Gastroesophageal sphincter (tissue), 4 donors: ENCODE results near the gene COL26A1. TPM values are rescaled to one million over a fixed set of nuclear protein-coding genes. Genes with fewer than 3 reads are reported as not detected.

ENCODE experiments used
- ATAC-seq: fragments of 150-250 bp; one replicate; pipeline ENCODE4 v1.9.1; 2016; ENCODE audit warnings: mild to moderate bottlenecking, moderate library complexity
- H3K27ac ChIP-seq, 4 donors: fragments of 200-600 bp; sonication (generic) in 3 of 4; 1 replicate in 3 of 4; 2 replicates in 1 of 4; pipeline ENCODE4 v1.5.1; 2016 to 2019
- H3K27me3 ChIP-seq: fragments of 200-600 bp; sonication (generic); one replicate; pipeline ENCODE4 v1.5.1; 2019
- H3K36me3 ChIP-seq, 2 donors: fragments of 200-600 bp; sonication (generic); one replicate each; pipeline ENCODE4 v1.5.1; 2019; ENCODE audit warnings: control low read depth in 1 of 2
- H3K4me1 ChIP-seq, 3 donors: fragments of 200-600 bp; sonication (generic); 1 replicate in 2 of 3; 2 replicates in 1 of 3; pipeline ENCODE4 v1.5.1; 2016 to 2019; ENCODE audit warnings: control low read depth in 2 of 3
- H3K4me3 ChIP-seq, 2 donors: fragments of 200-600 bp; sonication (generic); one replicate each; pipeline ENCODE4 v1.5.1; 2019; ENCODE audit warnings: mild to moderate bottlenecking in 1 of 2, moderate library complexity in 1 of 2
- H3K9me3 ChIP-seq, 3 donors: fragments of 200-600 bp; sonication (generic); one replicate each; pipeline ENCODE4 v1.5.1; 2017 to 2019; ENCODE audit warnings: control low read depth in 2 of 3
- CTCF ChIP-seq, 4 experiments: fragments of 200-600 bp in 2 of 4; fragments of 450-650 bp in 2 of 4; sonication (generic) in 1 of 4; IDR thresholded peaks; one replicate each; pipeline ENCODE4 v1.5.1; 2017 to 2019; ENCODE audit warnings: antibody characterized with exemption in 4 of 4, mild to moderate bottlenecking in 2 of 4, moderate library complexity in 2 of 4
- EP300 ChIP-seq: sonication (generic); formaldehyde crosslinking; IDR thresholded peaks from one replicate; pipeline ENCODE4 v1.6.1; 2017; ENCODE audit warnings: antibody characterized with exemption, mild to moderate bottlenecking
- POLR2A ChIP-seq, 2 donors: fragments of 450-650 bp; IDR thresholded peaks; one replicate each; pipeline ENCODE4 v1.6.1; 2017; ENCODE audit warnings: antibody characterized with exemption in 2 of 2, mild to moderate bottlenecking in 2 of 2, moderate library complexity in 1 of 2
- POLR2AphosphoS5 ChIP-seq: sonication (generic); formaldehyde crosslinking; IDR thresholded peaks from one replicate; pipeline ENCODE4 v1.6.1; 2017; ENCODE audit warnings: antibody characterized with exemption
- WGBS, 2 donors: methylation state at CpG; one replicate each; pipeline ENCODE4 v1.1.5; 2018; ENCODE audit warnings: low coverage in 1 of 2; 5-methylcytosine and 5-hydroxymethylcytosine counted together
- total RNA-seq, 4 donors: library from RNA; depleted of rRNA; stranded (reverse); fragments of >200 nt; gene quantifications; one replicate each; pipeline ENCODE4 v1.1.0, GENCODE V29; 2016

COL26A1 gene
- total RNA-seq, 4 donors from 2014 or later, result not detected

DNA sequence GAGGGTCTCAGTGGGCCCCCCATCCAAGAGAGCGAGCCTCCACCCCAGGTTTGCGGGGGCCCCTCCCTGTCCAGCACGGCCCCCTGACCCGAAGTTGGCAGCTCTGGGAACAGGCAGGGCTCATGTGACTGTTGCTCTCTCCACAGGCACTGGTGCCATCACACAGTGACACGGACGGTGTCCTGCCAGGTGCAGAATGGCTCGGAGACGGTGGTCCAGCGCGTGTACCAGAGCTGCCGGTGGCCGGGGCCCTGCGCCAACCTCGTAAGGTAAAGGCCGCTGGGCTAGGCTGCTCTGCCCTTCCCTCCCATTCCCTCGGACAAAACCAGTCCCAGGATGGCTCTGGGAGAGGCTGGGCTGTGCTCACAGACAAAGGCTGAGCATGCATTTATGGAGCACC is 57.2 kb downstream of the COL26A1 start:
- Histone ChIP-seq H3K27me3 (peaks cover 60% of the 10 kb centered on the region), H3K4me1 (no peaks in the 10 kb centered on the region), H3K4me3 (no peak overlapping the region), H3K36me3 (no peaks in the 10 kb centered on the region), H3K27ac (no peak overlapping the region), H3K9me3 (no peaks in the 10 kb centered on the region)
- no peak for TF ChIP-seq EP300
- no peak for TF ChIP-seq POLR2A (IDR thresholded peaks at IDR 0.05)
- TF ChIP-seq CTCF (IDR thresholded peaks at IDR 0.05), result no peak
- TF ChIP-seq POLR2AphosphoS5, result no peak
- WGBS, 2 donors, result no CpG with 5 or more reads among the region's 16 CpGs
- no peak for ATAC-seq

GRCh38 chr7:101420436-101420835 is 57.8 kb downstream of the COL26A1 start:
- no peak overlapping the region for H3K27ac ChIP-seq
- WGBS, 2 donors, result 58% methylated on average over 3 of the region's 5 CpGs; no CpG with 5 or more reads in 1 of the 2 donors
- H3K4me1 ChIP-seq, result no peaks in the 10 kb centered on the region
- H3K36me3 ChIP-seq, result no peaks in the 10 kb centered on the region
- peaks cover 66% of the 10 kb centered on the region for H3K27me3 ChIP-seq
- no peaks in the 10 kb centered on the region for H3K9me3 ChIP-seq
- H3K4me3 ChIP-seq, result no peak overlapping the region
- ATAC-seq, result no peak
- TF ChIP-seq CTCF (IDR thresholded peaks at IDR 0.05) (no peak), POLR2AphosphoS5 (no peak), POLR2A (IDR thresholded peaks at IDR 0.05) (no peak), EP300 (no peak)

GRCh38 chr7:101422356-101423195 is 59.9 kb downstream of the COL26A1 start:
- Histone ChIP-seq H3K4me3 (no peak overlapping the region), H3K27ac (no peak overlapping the region), H3K4me1 (no peaks in the 10 kb centered on the region), H3K27me3 (peaks cover 70% of the 10 kb centered on the region), H3K36me3 (no peaks in the 10 kb centered on the region), H3K9me3 (no peaks in the 10 kb centered on the region)
- TF ChIP-seq CTCF (IDR thresholded peaks at IDR 0.05) (no peak), POLR2AphosphoS5 (no peak), EP300 (no peak), POLR2A (IDR thresholded peaks at IDR 0.05) (no peak)
- 70 to 80% methylated on average over 3 to 6 of the region's 11 CpGs for WGBS, 2 donors
- ATAC-seq, result no peak

DNA sequence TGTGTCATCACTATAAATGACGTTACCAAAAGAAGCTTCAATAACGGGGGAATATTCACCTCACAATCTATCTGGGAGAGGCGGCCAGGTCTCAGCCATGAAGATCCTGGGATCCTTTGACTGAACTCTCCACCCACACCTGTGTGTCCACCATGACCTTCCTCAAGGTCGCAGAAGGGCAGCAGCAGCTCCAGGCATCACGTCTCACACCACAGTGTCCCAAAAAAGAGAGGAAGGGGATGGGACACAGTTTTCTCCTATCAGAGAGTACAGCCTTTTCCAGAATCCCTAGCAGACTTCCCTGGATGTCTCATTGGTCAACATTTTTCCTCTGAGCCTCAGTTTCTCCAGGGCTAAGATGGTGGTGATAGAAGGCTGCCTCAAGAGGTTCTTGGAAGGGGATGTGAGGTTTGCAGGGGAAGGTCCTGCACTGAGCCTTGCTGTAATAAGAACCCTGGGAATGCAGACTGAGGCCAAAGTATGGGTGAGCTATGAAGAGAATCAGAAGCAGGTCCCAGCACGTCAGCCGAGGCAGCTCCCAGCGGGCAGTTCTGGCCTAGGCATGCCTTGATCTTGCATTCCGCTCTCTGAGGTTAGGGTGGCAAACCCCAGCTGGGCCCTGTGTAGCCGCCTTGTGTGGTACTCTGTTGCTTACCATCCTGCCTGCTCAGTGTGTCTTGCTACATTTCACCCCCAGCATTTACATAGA is 63.8 kb downstream of the COL26A1 start:
- peaks cover 42% of the 10 kb centered on the region for H3K27me3 ChIP-seq
- no peak overlapping the region for H3K4me3 ChIP-seq
- no peaks in the 10 kb centered on the region for H3K9me3 ChIP-seq
- H3K27ac ChIP-seq, result no peak overlapping the region
- H3K4me1 ChIP-seq, result no peaks in the 10 kb centered on the region
- TF ChIP-seq EP300 (no peak), CTCF (IDR thresholded peaks at IDR 0.05) (no peak), POLR2AphosphoS5 (no peak), POLR2A (IDR thresholded peaks at IDR 0.05) (no peak)
- H3K36me3 ChIP-seq, result no peaks in the 10 kb centered on the region
- 93 to 94% methylated on average over 3 to 8 of the region's 10 CpGs for WGBS, 2 donors
- no peak for ATAC-seq
